Chondrocyte (in vitro differentiated cells): ENCODE data around the gene XIRP2. TPM values are rescaled to one million over a fixed set of nuclear protein-coding genes. Genes with fewer than 3 reads are reported as not detected.
"Not testable (repeated sequence)": the region's sequence is repeated elsewhere in the genome, so short reads cannot be mapped to it uniquely, and the experiment has no call there.

Experiments used
- DNase-seq: peaks from one replicate; pipeline ENCODE4 v3.0.0; 2021; ENCODE audit warnings: mixed read lengths, low spot score
- H3K27ac Mint-ChIP-seq: one replicate; pipeline ENCODE4 v1.8.0; 2021; ENCODE audit warnings: mild to moderate bottlenecking, moderate library complexity, mixed read lengths; ENCODE audit not compliant: unreplicated experiment
- H3K27me3 Mint-ChIP-seq: 2 replicates; pipeline ENCODE4 v1.8.0; 2021; ENCODE audit warnings: low read depth, mixed read lengths
- H3K36me3 Mint-ChIP-seq: 2 replicates; pipeline ENCODE4 v1.8.0; 2021; ENCODE audit warnings: low read depth, mixed read lengths
- H3K4me1 Mint-ChIP-seq: 2 replicates; pipeline ENCODE4 v1.8.0; 2021; ENCODE audit warnings: low read depth, mild to moderate bottlenecking, mixed read lengths
- H3K4me3 Mint-ChIP-seq: one replicate; pipeline ENCODE4 v1.8.0; 2021; ENCODE audit warnings: mild to moderate bottlenecking, moderate library complexity, mixed read lengths; ENCODE audit not compliant: unreplicated experiment
- H3K9me3 Mint-ChIP-seq: 2 replicates; pipeline ENCODE4 v1.8.0; 2021; ENCODE audit warnings: low read depth, mixed read lengths
- total RNA-seq: library from RNA; stranded (reverse); gene quantifications from 3 replicates; pipeline ENCODE4 v1.2.1, GENCODE V29; 2021
- TF ChIP-seq, protein P1 (sequence below): fragments of 200-600 bp; sonication (generic); IDR thresholded peaks from 2 replicates; pipeline ENCODE4 v1.5.0; 2021; ENCODE audit warnings: antibody characterized with exemption, mild to moderate bottlenecking, moderate library complexity

XIRP2 gene
- total RNA-seq, 1 donor from 2014 or later, result not detected

DNA sequence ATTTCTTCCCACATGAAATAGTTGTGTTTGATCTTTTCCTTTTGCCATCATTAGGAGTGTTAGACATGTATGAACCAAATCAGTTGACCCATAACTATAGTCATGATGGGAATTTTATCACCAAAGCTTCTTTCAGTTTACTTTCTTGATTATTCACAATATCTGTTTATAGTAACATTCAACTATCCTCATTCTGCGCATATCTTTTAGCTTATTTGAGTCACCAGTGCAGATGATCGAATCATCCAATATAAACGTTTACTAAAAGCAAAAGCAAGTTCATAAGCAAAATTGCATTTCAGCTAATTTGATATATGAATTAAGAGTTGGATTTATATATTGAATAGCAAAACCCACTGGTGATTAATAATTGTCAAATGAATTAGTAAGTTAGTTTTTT, 216.4 kb downstream of the XIRP2 start:
- Mint-ChIP-seq H3K4me1 (no peaks in the 10 kb centered on the region), H3K9me3 (peaks cover 6% of the 10 kb centered on the region), H3K27ac (no peak overlapping the region), H3K27me3 (no peaks in the 10 kb centered on the region), H3K4me3 (no peak overlapping the region), H3K36me3 (no peaks in the 10 kb centered on the region)
- DNase-seq, result no peak
- TF ChIP-seq, protein P1, sequence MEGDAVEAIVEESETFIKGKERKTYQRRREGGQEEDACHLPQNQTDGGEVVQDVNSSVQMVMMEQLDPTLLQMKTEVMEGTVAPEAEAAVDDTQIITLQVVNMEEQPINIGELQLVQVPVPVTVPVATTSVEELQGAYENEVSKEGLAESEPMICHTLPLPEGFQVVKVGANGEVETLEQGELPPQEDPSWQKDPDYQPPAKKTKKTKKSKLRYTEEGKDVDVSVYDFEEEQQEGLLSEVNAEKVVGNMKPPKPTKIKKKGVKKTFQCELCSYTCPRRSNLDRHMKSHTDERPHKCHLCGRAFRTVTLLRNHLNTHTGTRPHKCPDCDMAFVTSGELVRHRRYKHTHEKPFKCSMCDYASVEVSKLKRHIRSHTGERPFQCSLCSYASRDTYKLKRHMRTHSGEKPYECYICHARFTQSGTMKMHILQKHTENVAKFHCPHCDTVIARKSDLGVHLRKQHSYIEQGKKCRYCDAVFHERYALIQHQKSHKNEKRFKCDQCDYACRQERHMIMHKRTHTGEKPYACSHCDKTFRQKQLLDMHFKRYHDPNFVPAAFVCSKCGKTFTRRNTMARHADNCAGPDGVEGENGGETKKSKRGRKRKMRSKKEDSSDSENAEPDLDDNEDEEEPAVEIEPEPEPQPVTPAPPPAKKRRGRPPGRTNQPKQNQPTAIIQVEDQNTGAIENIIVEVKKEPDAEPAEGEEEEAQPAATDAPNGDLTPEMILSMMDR, result no peak

DNA sequence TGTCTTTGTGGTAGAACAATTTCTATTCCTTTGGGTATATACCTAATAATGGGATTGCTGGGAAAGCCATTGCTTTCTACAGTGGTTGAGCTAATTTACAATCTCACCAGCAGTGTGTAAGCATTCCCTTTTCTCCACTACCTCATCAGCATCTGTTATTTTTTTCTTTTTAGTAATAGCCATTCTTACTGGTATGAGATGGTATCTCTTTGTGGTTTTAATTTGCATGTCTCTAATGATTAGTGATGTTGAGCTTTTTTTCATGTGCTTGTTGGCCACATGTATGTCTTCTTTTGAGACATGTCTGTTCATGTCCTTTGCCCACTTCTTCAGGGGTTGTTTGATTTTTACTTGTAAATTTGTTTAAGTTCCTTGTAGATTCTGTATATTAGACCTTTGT, 221.4 kb downstream of the XIRP2 start:
- not testable (repeated sequence) for DNase-seq, H3K27me3 Mint-ChIP-seq

DNA sequence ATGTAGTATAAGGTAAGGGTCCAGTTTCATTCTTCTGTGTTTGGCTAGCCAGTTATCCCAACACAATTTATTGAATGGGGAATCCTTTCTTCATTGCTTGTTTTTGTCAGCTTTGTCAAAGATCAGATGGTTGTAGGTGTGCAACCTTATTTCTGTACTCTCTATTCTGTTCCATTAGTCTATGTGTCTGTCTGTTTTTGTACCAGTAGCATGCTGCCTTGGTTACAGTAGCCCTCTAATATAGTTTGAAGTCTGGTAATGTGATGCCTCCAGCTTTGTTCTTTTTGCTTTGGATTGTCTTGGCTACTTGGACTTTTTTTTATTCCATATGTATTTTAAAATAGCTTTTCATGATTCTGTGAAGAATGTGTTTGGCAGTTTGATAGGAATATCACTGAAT, 222.1 kb downstream of the XIRP2 start:
- no peak overlapping the region for H3K4me3 Mint-ChIP-seq
- H3K9me3 Mint-ChIP-seq, result peaks cover 9% of the 10 kb centered on the region
- TF ChIP-seq, protein P1, result no peak
- H3K27ac Mint-ChIP-seq, result no peak overlapping the region
- no peak for DNase-seq
- H3K27me3 Mint-ChIP-seq, result no peaks in the 10 kb centered on the region
- H3K36me3 Mint-ChIP-seq, result peaks cover 2% of the 10 kb centered on the region
- H3K4me1 Mint-ChIP-seq, result no peaks in the 10 kb centered on the region

More for the DNA sequence above, 221.4 kb downstream of the XIRP2 start:
- H3K36me3 Mint-ChIP-seq, H3K9me3 Mint-ChIP-seq, H3K4me3 Mint-ChIP-seq, H3K27ac Mint-ChIP-seq, H3K4me1 Mint-ChIP-seq: not testable (repeated sequence)

DNA sequence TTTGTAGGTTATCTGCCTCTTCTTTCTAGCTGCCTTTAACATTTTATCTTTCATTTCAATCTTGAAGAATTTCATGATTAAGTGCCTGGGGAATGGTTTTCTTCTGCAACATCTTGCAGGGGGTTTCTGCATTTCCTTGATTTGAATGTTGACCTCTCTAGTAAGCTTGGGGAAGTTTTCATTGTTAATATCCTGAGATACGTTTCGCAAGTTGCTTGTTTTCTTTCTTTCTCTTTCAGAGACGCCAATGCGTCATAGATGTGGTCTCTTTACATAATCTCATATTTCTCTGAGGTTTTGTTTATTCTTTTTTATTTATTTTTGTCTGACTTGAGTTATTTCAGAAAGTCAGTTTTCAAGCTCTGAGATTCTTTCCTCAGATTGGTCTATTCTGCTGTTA, 225.7 kb downstream of the XIRP2 start:
- Mint-ChIP-seq H3K36me3 (peaks cover 2% of the 10 kb centered on the region), H3K4me3 (no peak overlapping the region), H3K27me3 (no peaks in the 10 kb centered on the region), H3K9me3 (peaks cover 9% of the 10 kb centered on the region), H3K27ac (no peak overlapping the region), H3K4me1 (no peaks in the 10 kb centered on the region)
- TF ChIP-seq, protein P1, result no peak
- no peak for DNase-seq

DNA sequence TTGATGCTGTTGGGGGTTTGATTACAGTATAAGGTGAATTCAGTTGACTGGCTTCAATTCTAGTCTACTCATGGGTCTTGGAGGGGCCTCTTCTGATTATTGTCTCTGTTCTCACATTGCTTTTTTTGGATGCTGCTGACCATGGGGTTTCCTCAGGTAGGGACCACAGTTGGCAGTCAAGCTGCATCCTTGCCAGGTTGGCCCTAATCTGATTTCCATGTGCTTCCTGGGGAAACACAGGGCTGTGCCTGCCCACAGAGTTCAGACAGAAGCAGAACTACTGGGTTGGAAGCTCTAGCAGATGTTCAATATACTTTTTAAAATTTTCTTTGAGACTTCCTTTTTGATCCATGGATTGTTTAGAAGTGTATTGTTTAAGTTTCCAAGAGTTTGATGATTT, 227.3 kb downstream of the XIRP2 start:
- Mint-ChIP-seq H3K4me1 (no peaks in the 10 kb centered on the region), H3K27ac (no peak overlapping the region), H3K4me3 (no peak overlapping the region), H3K27me3 (no peaks in the 10 kb centered on the region), H3K9me3 (peaks cover 9% of the 10 kb centered on the region), H3K36me3 (peaks cover 2% of the 10 kb centered on the region)
- TF ChIP-seq, protein P1, result no peak
- DNase-seq, result no peak

DNA sequence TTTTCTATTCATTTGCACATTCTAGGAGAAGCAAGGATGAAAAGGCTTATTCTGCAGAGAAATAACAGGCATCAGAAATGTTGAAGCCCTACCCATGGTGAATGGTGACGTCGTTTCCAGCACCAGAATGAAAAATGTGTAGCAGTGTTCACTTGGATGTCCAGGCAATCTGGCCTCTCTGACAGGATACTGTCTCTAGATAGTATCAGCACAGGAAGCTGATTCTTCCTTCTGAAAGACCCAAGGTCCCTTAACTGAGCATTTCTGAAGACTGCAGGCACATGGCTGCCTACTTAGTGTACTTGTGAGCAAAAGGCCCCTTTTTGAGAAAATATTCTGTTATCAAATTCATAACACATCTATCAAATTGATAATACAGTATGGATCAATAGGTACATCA, 234.1 kb downstream of the XIRP2 start:
- peaks cover 4% of the 10 kb centered on the region for H3K4me1 Mint-ChIP-seq
- no peaks in the 10 kb centered on the region for H3K9me3 Mint-ChIP-seq
- TF ChIP-seq, protein P1, result no peak
- no peak overlapping the region for H3K4me3 Mint-ChIP-seq
- DNase-seq, result no peak
- H3K27me3 Mint-ChIP-seq, result no peaks in the 10 kb centered on the region
- no peak overlapping the region for H3K27ac Mint-ChIP-seq
- no peaks in the 10 kb centered on the region for H3K36me3 Mint-ChIP-seq
